A673 (cell line): ENCODE data around the gene PRKAG2. TPM values are rescaled to one million over a fixed set of nuclear protein-coding genes. Genes with fewer than 3 reads are reported as not detected.

Experiments used
- BruUV-seq: library from RNA; stranded (reverse); fragments of 400-500 nt; replicated peaks from 2 replicates; lab custom pipeline; 2021; lab: Mats Ljungman, UMichigan
- CTCF ChIA-PET: fragments of 300-600 bp; sonication (Branson Sonifier 250); formaldehyde crosslinking; loops from one replicate; lab custom pipeline; 2022; ENCODE audit warnings: antibody characterized with exemption; lab: Charles Lee
- POLR2A ChIA-PET: fragments of 300-600 bp; sonication (Branson Sonifier 250); formaldehyde crosslinking; loops from one replicate; lab custom pipeline; 2022; ENCODE audit warnings: antibody characterized with exemption; ENCODE audit not compliant: low non-redundant PET; lab: Charles Lee
- DNase-seq: peaks from one replicate; pipeline ENCODE4 v3.0.0-alpha.2; 2015; ENCODE audit warnings: low spot score
- H3K27ac ChIP-seq: fragments of 200-600 bp; sonication (generic); 2 replicates; pipeline ENCODE4 v1.5.1; 2016; ENCODE audit warnings: mixed run types, low read depth, mild to moderate bottlenecking, mixed read lengths, antibody characterized with exemption, low read length; ENCODE audit not compliant: poor library complexity, severe bottlenecking
- H3K27me3 ChIP-seq: fragments of 200-600 bp; sonication (generic); replicated peaks from 2 replicates; pipeline ENCODE4 v1.6.1; 2017; ENCODE audit warnings: mixed run types, low read depth, mild to moderate bottlenecking, mixed read lengths, antibody characterized with exemption, low read length; ENCODE audit not compliant: insufficient read depth, poor library complexity
- H3K36me3 ChIP-seq: fragments of 200-600 bp; sonication (generic); 2 replicates; pipeline ENCODE4 v1.6.1; 2016; ENCODE audit warnings: mixed run types, mild to moderate bottlenecking, mixed read lengths, antibody characterized with exemption, low read length; ENCODE audit not compliant: insufficient read depth, poor library complexity, severe bottlenecking
- H3K4me1 ChIP-seq: fragments of 200-600 bp; sonication (generic); 2 replicates; pipeline ENCODE4 v1.6.1; 2017; ENCODE audit warnings: mixed run types, mild to moderate bottlenecking, mixed read lengths, antibody characterized with exemption, low read length; ENCODE audit not compliant: insufficient read depth, poor library complexity, severe bottlenecking
- H3K4me3 ChIP-seq: fragments of 200-600 bp; sonication (generic); 2 replicates; pipeline ENCODE4 v1.5.1; 2016; ENCODE audit warnings: low read depth, mixed run types, mild to moderate bottlenecking, mixed read lengths, low read length; ENCODE audit not compliant: poor library complexity, severe bottlenecking
- H3K9me3 ChIP-seq: fragments of 200-600 bp; sonication (generic); 2 replicates; pipeline ENCODE4 v1.6.1; 2016; ENCODE audit warnings: mixed run types, low read depth, mild to moderate bottlenecking, mixed read lengths, antibody characterized with exemption, low read length; ENCODE audit not compliant: poor library complexity, severe bottlenecking
- EZH2 ChIP-seq: fragments of 200-600 bp; sonication (generic); IDR thresholded peaks from 2 replicates; pipeline ENCODE4 v1.6.1; 2017; ENCODE audit warnings: borderline replicate concordance, low read depth, mild to moderate bottlenecking, mixed read lengths, antibody characterized with exemption, low read length; ENCODE audit not compliant: poor library complexity, severe bottlenecking
- intact Hi-C: fragments of 100-400 bp; cut with micrococcal nuclease; formaldehyde crosslinking; loops from one replicate; pipeline ENCODE4 v1.10.0; 2022; ENCODE audit not compliant: unreplicated experiment
- total RNA-seq: library from RNA; stranded (reverse); gene quantifications from 2 replicates; pipeline ENCODE4 v1.2.3, GENCODE V29; 2021
- TF ChIP-seq, protein P1 (sequence below): fragments of 300-800, 200-600 bp; sonication (generic); conservative IDR thresholded peaks from 2 replicates; pipeline ENCODE4 v1.5.1; 2017; ENCODE audit warnings: low read depth, mild to moderate bottlenecking, antibody characterized with exemption, low read length, moderate library complexity, mixed read lengths

PRKAG2 gene
- total RNA-seq, 1 experiment from 2014 or later, result 11.6 TPM

GRCh38 chr7:151832138-151832537 lies 44.8 kb downstream of the PRKAG2 start:
- intact Hi-C loops, result no loop called here
- no peaks in the 10 kb centered on the region for H3K27me3 ChIP-seq
- H3K4me1 ChIP-seq, result peaks cover 3% of the 10 kb centered on the region
- H3K9me3 ChIP-seq, result no peaks in the 10 kb centered on the region
- DNase-seq, result no peak
- CTCF ChIA-PET, result no interaction called here
- no peak overlapping the region for H3K27ac ChIP-seq
- no TSS peak for BruUV-seq
- H3K36me3 ChIP-seq, result no peaks in the 10 kb centered on the region
- POLR2A ChIA-PET, result no interaction called here
- no peak for TF ChIP-seq EZH2
- TF ChIP-seq, protein P1, sequence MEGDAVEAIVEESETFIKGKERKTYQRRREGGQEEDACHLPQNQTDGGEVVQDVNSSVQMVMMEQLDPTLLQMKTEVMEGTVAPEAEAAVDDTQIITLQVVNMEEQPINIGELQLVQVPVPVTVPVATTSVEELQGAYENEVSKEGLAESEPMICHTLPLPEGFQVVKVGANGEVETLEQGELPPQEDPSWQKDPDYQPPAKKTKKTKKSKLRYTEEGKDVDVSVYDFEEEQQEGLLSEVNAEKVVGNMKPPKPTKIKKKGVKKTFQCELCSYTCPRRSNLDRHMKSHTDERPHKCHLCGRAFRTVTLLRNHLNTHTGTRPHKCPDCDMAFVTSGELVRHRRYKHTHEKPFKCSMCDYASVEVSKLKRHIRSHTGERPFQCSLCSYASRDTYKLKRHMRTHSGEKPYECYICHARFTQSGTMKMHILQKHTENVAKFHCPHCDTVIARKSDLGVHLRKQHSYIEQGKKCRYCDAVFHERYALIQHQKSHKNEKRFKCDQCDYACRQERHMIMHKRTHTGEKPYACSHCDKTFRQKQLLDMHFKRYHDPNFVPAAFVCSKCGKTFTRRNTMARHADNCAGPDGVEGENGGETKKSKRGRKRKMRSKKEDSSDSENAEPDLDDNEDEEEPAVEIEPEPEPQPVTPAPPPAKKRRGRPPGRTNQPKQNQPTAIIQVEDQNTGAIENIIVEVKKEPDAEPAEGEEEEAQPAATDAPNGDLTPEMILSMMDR, result no peak
- H3K4me3 ChIP-seq, result no peak overlapping the region

DNA sequence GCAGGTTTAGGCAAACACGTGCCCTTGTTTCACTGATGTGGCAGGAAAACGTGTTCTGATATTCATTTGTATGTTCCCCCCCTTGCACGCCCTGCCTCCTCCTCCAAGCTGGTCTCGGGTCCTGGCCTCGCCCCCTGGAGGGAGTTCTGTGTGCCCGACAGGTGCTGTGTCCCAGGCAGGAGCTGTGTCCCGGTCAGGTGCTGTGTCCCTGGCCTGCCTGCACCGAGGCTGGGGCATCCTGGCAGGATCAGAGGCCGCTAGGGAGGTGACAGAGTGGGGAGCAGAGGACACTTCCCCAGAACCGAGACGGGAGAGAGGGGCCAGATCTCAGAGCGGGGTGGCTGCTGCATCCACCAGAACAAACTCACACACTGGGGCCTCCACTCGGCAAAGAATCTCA lies 45.3 kb downstream of the PRKAG2 start:
- CTCF ChIA-PET, result no interaction called here
- Histone ChIP-seq H3K27me3 (no peaks in the 10 kb centered on the region), H3K9me3 (no peaks in the 10 kb centered on the region), H3K27ac (no peak overlapping the region), H3K4me3 (no peak overlapping the region), H3K4me1 (peaks cover 3% of the 10 kb centered on the region), H3K36me3 (no peaks in the 10 kb centered on the region)
- BruUV-seq, result no TSS peak
- intact Hi-C loops, result no loop called here
- no peak for TF ChIP-seq EZH2
- TF ChIP-seq, protein P1, result no peak
- no peak for DNase-seq
- POLR2A ChIA-PET, result no interaction called here

GRCh38 chr7:151830121-151830830 lies 46.6 kb downstream of the PRKAG2 start:
- Histone ChIP-seq H3K9me3 (no peaks in the 10 kb centered on the region), H3K27ac (no peak overlapping the region), H3K4me3 (no peak overlapping the region), H3K36me3 (no peaks in the 10 kb centered on the region), H3K4me1 (peaks cover 15% of the 10 kb centered on the region), H3K27me3 (no peaks in the 10 kb centered on the region)
- intact Hi-C loops, result no loop called here
- no peak for TF ChIP-seq EZH2
- TF ChIP-seq, protein P1, result no peak
- CTCF ChIA-PET, result no interaction called here
- POLR2A ChIA-PET, result no interaction called here
- DNase-seq, result no peak
- no TSS peak for BruUV-seq
